Effector memory CD4-positive, alpha-beta T cell (primary cell): ENCODE data around the gene SLC36A1.

Source experiments
- DNase-seq, 3 donors: peaks; one replicate each; pipeline ENCODE4 v3.0.0-alpha.2; 2020
- H3K27ac ChIP-seq: 2 replicates; pipeline ENCODE4 v1.7.0; 2013; ENCODE audit warnings: mild to moderate bottlenecking, low read length, moderate library complexity; ENCODE audit not compliant: insufficient read depth, poor library complexity, severe bottlenecking
- H3K27me3 ChIP-seq: replicated peaks from 2 replicates; pipeline ENCODE4 v1.7.0; 2013; ENCODE audit warnings: mild to moderate bottlenecking, low read length; ENCODE audit not compliant: insufficient read depth, control insufficient read depth, poor library complexity, severe bottlenecking
- H3K36me3 ChIP-seq: 2 replicates; pipeline ENCODE4 v1.7.0; 2013; ENCODE audit warnings: mild to moderate bottlenecking, low read length, moderate library complexity; ENCODE audit not compliant: control insufficient read depth, insufficient read depth
- H3K4me1 ChIP-seq: 2 replicates; pipeline ENCODE4 v1.7.0; 2013; ENCODE audit warnings: low read length, mild to moderate bottlenecking; ENCODE audit not compliant: control insufficient read depth, insufficient read depth, poor library complexity, severe bottlenecking
- H3K4me3 ChIP-seq: 2 replicates; pipeline ENCODE4 v1.7.0; 2013; ENCODE audit warnings: low read length, low read depth, mild to moderate bottlenecking; ENCODE audit not compliant: insufficient read depth, poor library complexity, severe bottlenecking
- H3K9me3 ChIP-seq: 2 replicates; pipeline ENCODE4 v1.7.0; 2013; ENCODE audit warnings: mild to moderate bottlenecking, low read length, moderate library complexity; ENCODE audit not compliant: control insufficient read depth

SLC36A1 gene

DNA sequence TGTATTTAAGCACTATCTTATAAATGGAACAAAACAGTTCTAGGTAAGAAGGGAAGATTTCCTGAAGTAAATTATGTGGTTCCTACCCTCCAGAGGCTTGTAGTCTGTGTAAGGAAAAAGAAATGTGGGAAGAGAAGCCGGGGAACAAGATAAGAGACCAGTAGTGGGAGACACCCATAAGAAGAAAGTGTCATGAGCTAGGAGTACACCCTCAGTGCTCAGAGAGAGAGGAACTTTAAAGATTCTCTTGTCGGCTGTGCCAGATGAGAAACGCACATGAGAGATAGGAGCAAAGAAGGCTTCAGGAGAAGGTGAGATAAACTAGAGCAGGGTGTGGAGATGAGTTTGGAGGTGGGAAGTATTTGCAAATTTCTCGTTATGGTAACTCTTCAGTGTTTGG, 18.1 kb downstream of the SLC36A1 start:
- DNase-seq, result no peak
- Histone ChIP-seq H3K4me3 (no peak overlapping the region), H3K9me3 (no peaks in the 10 kb centered on the region), H3K36me3 (peaks cover 22% of the 10 kb centered on the region), H3K27me3 (no peaks in the 10 kb centered on the region), H3K27ac (no peak overlapping the region), H3K4me1 (no peaks in the 10 kb centered on the region)

DNA sequence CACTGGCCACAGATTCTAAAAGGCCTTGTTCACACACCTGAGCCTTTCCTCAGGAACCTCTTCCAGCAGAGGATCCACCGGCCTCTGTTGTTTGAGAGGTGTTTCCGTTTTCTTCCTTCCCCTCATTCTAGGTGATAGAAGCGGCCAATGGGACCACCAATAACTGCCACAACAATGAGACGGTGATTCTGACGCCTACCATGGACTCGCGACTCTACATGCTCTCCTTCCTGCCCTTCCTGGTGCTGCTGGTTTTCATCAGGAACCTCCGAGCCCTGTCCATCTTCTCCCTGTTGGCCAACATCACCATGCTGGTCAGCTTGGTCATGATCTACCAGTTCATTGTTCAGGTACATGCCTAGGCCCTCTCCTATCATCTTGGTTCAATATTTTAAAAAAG, 20.2 kb downstream of the SLC36A1 start:
- Histone ChIP-seq H3K9me3 (no peaks in the 10 kb centered on the region), H3K27me3 (no peaks in the 10 kb centered on the region), H3K36me3 (peaks cover 22% of the 10 kb centered on the region), H3K27ac (no peak overlapping the region), H3K4me1 (no peaks in the 10 kb centered on the region), H3K4me3 (no peak overlapping the region)
- DNase-seq, result no peak

DNA sequence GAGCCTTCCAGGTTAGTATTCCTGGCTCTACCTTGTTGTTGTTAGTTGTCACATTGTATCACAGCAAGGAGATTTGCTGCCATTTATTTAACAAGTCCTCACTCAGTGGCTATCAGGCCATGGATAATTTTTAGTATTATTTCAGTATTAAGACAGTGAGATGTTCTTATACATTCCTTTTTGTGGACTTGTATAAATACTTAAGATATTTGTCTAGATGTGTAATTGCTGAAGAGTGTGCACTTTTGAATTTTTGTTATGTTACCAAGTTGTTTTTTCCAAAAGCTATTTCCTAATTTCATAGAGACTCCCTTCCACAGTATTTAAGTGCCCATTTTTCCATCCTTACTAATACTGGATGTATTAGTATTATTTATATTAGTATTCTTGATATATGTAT, 22.0 kb downstream of the SLC36A1 start:
- Histone ChIP-seq H3K27me3 (no peaks in the 10 kb centered on the region), H3K4me1 (no peaks in the 10 kb centered on the region), H3K36me3 (peaks cover 17% of the 10 kb centered on the region), H3K4me3 (no peak overlapping the region), H3K9me3 (no peaks in the 10 kb centered on the region), H3K27ac (no peak overlapping the region)
- no peak for DNase-seq

DNA sequence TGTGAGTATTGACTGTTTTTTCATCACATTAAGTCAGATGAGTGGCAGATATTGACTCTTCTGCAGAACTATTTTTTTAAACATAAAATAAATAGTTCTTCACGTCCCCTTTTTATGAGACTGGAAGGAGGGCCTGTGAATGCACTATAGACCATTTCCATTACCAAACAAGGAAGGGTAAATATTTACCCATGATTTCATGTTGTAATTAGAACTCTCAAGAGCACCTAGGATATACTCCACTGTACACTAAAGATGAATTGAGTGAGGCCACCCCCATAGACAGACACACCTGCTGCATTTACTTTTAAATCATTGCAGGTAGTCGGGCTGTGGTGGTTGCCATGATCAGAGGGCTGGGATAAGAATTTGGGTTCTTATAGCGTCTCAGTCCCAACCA, 22.6 kb downstream of the SLC36A1 start:
- no peaks in the 10 kb centered on the region for H3K4me1 ChIP-seq
- H3K4me3 ChIP-seq, result no peak overlapping the region
- H3K9me3 ChIP-seq, result no peaks in the 10 kb centered on the region
- no peak for DNase-seq
- no peaks in the 10 kb centered on the region for H3K27me3 ChIP-seq
- H3K36me3 ChIP-seq, result peaks cover 11% of the 10 kb centered on the region
- no peak overlapping the region for H3K27ac ChIP-seq

DNA sequence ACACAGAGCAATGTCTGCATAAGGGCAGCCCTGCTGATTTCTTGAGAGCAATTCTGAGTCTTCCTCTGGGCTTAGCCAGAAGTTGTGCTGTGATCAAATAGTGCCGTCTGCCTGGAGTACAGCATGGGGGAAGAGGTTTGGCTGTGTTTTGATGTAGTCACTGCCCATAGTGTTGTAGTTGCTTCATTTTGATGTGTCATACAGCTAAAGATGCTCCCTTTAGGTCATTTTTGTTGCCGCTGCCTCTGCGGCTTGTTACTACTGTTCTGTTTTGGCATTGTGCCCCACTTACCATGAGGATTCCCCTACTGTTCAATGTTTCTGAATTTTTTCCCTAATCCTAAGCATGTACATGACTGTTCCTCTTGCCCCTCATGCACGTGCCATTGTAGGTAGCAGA, 23.0 kb downstream of the SLC36A1 start:
- no peak overlapping the region for H3K4me3 ChIP-seq
- no peaks in the 10 kb centered on the region for H3K4me1 ChIP-seq
- H3K9me3 ChIP-seq, result no peaks in the 10 kb centered on the region
- H3K27me3 ChIP-seq, result no peaks in the 10 kb centered on the region
- H3K36me3 ChIP-seq, result peaks cover 8% of the 10 kb centered on the region
- H3K27ac ChIP-seq, result no peak overlapping the region
- no peak for DNase-seq

DNA sequence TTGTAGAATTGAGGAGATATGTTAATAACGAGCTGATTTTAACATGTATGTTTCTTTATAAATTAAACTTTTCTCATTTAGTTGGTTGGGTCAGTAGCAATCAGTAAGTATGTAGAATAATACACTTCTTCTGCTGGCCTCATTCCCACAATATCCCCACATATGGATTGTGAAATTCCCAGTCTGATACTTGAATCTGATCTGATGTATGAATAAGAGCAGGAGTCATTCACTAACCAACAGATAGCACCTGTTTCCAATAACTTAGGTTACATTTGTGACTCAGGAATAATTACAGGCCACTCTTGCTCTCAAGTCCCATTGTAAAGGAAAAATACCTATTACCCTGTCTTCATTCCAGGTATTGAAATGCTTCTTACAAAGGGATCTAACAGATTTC, 23.9 kb downstream of the SLC36A1 start:
- no peak for DNase-seq
- H3K9me3 ChIP-seq, result no peaks in the 10 kb centered on the region
- no peak overlapping the region for H3K4me3 ChIP-seq
- no peaks in the 10 kb centered on the region for H3K27me3 ChIP-seq
- H3K36me3 ChIP-seq, result peaks cover 6% of the 10 kb centered on the region
- H3K4me1 ChIP-seq, result no peaks in the 10 kb centered on the region
- H3K27ac ChIP-seq, result no peak overlapping the region

DNA sequence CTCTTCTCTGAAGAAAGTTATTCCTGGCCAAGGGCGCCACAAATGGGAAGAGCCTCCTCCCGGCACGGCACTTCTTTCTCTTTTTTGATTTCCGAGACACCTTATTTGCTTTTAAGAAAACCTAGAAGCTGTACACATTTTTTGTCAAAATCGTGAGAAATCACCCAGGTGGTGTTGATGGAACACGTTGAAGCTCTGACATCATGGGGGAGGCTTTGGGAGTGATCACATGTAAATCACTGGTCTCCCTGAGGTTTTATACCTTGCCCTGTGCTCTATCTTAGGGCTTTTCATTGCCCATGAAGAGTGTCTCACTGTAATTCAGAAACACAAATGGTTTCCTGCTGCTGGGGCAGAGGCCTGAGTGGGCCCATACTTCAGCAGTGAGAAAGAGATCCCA, 27.4 kb downstream of the SLC36A1 start:
- no peak for DNase-seq
- Histone ChIP-seq H3K27me3 (no peaks in the 10 kb centered on the region), H3K9me3 (no peaks in the 10 kb centered on the region), H3K4me1 (no peaks in the 10 kb centered on the region), H3K4me3 (no peak overlapping the region), H3K27ac (no peak overlapping the region), H3K36me3 (peaks cover 6% of the 10 kb centered on the region)

DNA sequence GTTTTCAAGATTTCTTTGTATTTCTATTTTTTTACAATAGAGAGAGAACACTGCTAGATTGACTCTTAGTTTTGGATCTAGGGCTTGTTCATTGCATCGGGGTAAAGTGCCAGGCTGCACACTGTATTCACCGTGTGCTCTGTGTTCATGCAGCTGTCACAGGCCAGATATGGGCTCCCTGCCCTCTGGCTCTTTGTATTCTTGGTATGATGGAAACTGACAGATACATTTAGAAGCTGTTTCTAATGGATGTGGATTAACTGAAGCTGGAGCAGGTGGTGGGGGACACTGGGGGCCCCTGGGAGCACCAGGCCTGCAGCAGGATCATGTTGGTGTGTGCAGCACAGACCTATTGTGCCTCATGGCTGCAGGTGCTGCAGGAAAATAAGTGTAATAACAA, 28.0 kb downstream of the SLC36A1 start:
- Histone ChIP-seq H3K9me3 (no peaks in the 10 kb centered on the region), H3K27ac (no peak overlapping the region), H3K4me1 (no peaks in the 10 kb centered on the region), H3K4me3 (no peak overlapping the region), H3K36me3 (peaks cover 6% of the 10 kb centered on the region), H3K27me3 (no peaks in the 10 kb centered on the region)
- DNase-seq, result no peak

DNA sequence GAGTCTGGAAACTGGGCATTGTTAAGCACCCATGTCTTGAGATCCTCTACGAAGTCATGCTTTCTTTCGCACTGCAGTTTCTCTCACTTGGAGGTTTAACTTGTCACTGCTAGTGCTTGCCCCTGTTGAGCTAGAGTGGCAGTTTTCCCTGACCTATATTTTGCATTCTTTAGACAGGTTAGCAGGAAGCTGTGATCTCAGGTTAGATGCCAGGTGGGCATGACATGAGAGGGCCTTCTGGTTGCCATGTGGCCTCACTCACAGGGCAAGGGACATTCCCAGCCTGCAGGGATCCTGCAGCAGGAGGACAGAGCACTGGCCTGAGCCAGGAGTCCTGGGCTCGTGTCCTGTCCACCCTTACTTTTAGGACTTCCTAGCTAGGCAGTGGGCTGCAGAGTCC, 28.6 kb downstream of the SLC36A1 start:
- H3K36me3 ChIP-seq, result peaks cover 8% of the 10 kb centered on the region
- H3K9me3 ChIP-seq, result no peaks in the 10 kb centered on the region

DNA sequence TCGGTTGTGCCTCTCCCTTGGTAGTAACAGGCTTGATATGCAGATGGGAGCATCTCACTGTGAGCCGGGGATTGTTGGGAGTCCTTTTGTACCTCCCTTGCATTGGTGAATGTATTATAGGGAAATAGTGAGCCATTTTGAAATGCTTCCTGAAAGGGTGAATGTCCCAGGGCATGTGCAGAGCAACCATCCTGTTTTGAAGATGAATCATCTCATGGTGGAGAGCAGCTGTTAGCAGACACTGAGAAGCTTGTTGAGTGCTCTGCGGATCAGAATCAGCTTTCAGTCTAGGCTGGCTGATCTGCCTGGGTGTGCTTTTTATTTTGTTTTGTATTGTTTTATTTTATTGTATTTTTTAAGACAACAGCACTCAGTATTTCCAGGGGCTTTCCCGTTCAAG, 29.7 kb downstream of the SLC36A1 start:
- H3K27me3 ChIP-seq, result no peaks in the 10 kb centered on the region
- H3K36me3 ChIP-seq, result peaks cover 9% of the 10 kb centered on the region
- H3K27ac ChIP-seq, result no peak overlapping the region
- H3K4me1 ChIP-seq, result no peaks in the 10 kb centered on the region
- no peak for DNase-seq
- H3K4me3 ChIP-seq, result no peak overlapping the region
- H3K9me3 ChIP-seq, result no peaks in the 10 kb centered on the region

More for the DNA sequence above, 28.6 kb downstream of the SLC36A1 start:
- H3K27me3 ChIP-seq, result no peaks in the 10 kb centered on the region
- H3K4me3 ChIP-seq, result no peak overlapping the region
- no peaks in the 10 kb centered on the region for H3K4me1 ChIP-seq
- H3K27ac ChIP-seq, result no peak overlapping the region
- no peak for DNase-seq
